NCI-H524 treated with DMSO at 0.1 percent for 48 hours (cell line): ENCODE data around the gene MEN1.

Experiments
- DNase-seq: peaks from one replicate; lab custom pipeline; 2025; lab: John Stamatoyannopoulos, UW

MEN1 gene

GRCh38 chr11:64784813-64785581 lies 25.4 kb downstream of the MEN1 start:
- DNase-seq = no peak

GRCh38 chr11:64778473-64779298 lies 31.7 kb downstream of the MEN1 start, which contains the start of gene SF1:
Gene SF1 (minus strand): TSS chr11:64778542. CDS start chr11:64778392, 150 bp downstream.
- peak; percentile 96 for DNase-seq

- no peak for DNase-seq
Measured at GRCh38 chr11:64778223-64778472, 32.2 kb downstream of the MEN1 start.

GRCh38 chr11:64777449-64778222 lies 32.7 kb downstream of the MEN1 start:
- DNase-seq = no peak

GRCh38 chr11:64776875-64777274 lies 33.5 kb downstream of the MEN1 start:
- no peak for DNase-seq

GRCh38 chr11:64776425-64776824 lies 33.9 kb downstream of the MEN1 start:
- DNase-seq = no peak

GRCh38 chr11:64774144-64774543 lies 36.2 kb downstream of the MEN1 start:
- no peak for DNase-seq

GRCh38 chr11:64772303-64773018 lies 37.9 kb downstream of the MEN1 start:
- DNase-seq = no peak

- DNase-seq = no peak
Measured at GRCh38 chr11:64771861-64772260, 38.5 kb downstream of the MEN1 start.

GRCh38 chr11:64770120-64770519 lies 40.2 kb downstream of the MEN1 start:
- no peak for DNase-seq

- no peak for DNase-seq
Measured at GRCh38 chr11:64769283-64769682, 41.1 kb downstream of the MEN1 start.

GRCh38 chr11:64768300-64768694 lies 42.1 kb downstream of the MEN1 start:
- no peak for DNase-seq

GRCh38 chr11:64767344-64768299 lies 42.7 kb downstream of the MEN1 start:
- no peak for DNase-seq

GRCh38 chr11:64766881-64767280 lies 43.5 kb downstream of the MEN1 start:
- no peak for DNase-seq

GRCh38 chr11:64765851-64766665 lies 44.3 kb downstream of the MEN1 start:
- no peak for DNase-seq

- no peak for DNase-seq
Measured at GRCh38 chr11:64765291-64765850, 45.0 kb downstream of the MEN1 start.

- no peak for DNase-seq
Measured at GRCh38 chr11:64764753-64765152, 45.6 kb downstream of the MEN1 start.

GRCh38 chr11:64764040-64764611 lies 46.2 kb downstream of the MEN1 start:
- DNase-seq = no peak

GRCh38 chr11:64763526-64764039 lies 46.8 kb downstream of the MEN1 start:
- DNase-seq = no peak
